NCI-H2029 (cell line): Measurements from ENCODE around the gene PLIN4.

ENCODE experiments used
- DNase-seq: peaks from one replicate; lab custom pipeline; 2025; lab: John Stamatoyannopoulos, UW

Gene PLIN4

GRCh38 chr19:4492337-4493103 lies 25.8 kb downstream of the PLIN4 start:
- DNase-seq = no peak

GRCh38 chr19:4491446-4491845 lies 26.8 kb downstream of the PLIN4 start:
- no peak for DNase-seq

- no peak for DNase-seq
These were observed 29.8 kb downstream of the PLIN4 start for GRCh38 chr19:4488496-4488895.

- DNase-seq = no peak
These were observed 30.7 kb downstream of the PLIN4 start for GRCh38 chr19:4487572-4487971.

GRCh38 chr19:4483385-4483784 lies 34.9 kb downstream of the PLIN4 start:
- no peak for DNase-seq

- DNase-seq = no peak
These were observed 35.4 kb downstream of the PLIN4 start for GRCh38 chr19:4482721-4483364.

GRCh38 chr19:4477034-4477801 lies 41.1 kb downstream of the PLIN4 start:
- DNase-seq = no peak

GRCh38 chr19:4474514-4475022 lies 43.7 kb downstream of the PLIN4 start:
- no peak for DNase-seq

GRCh38 chr19:4473763-4474513 lies 44.3 kb downstream of the PLIN4 start:
- no peak for DNase-seq

- no peak for DNase-seq
These were observed 45.1 kb downstream of the PLIN4 start for GRCh38 chr19:4473011-4473762.

- no peak for DNase-seq
These were observed 45.9 kb downstream of the PLIN4 start, which contains the start of gene HDGFL2 for GRCh38 chr19:4472174-4472974. Gene HDGFL2 (plus strand): TSS chr19:4472297. CDS start chr19:4472351, 54 bp downstream.

GRCh38 chr19:4471403-4472173 lies 46.7 kb downstream of the PLIN4 start:
- DNase-seq = peak; percentile 100

- no peak for DNase-seq
These were observed 50.5 kb downstream of the PLIN4 start for GRCh38 chr19:4467835-4468234.

GRCh38 chr19:4464815-4465581 lies 53.3 kb downstream of the PLIN4 start:
- DNase-seq = no peak

GRCh38 chr19:4457654-4458395 lies 60.5 kb downstream of the PLIN4 start, which contains the start of gene UBXN6:
Gene UBXN6 (minus strand): TSS chr19:4457794. CDS start chr19:4457697, 97 bp downstream.
- peak; percentile 97 for DNase-seq

GRCh38 chr19:4456843-4457653 lies 61.2 kb downstream of the PLIN4 start:
- peak; percentile 39 for DNase-seq

- DNase-seq = peak; percentile 42
These were observed 61.8 kb downstream of the PLIN4 start for GRCh38 chr19:4456476-4456842.
